H9 (cell line): ENCODE data around the gene SNORC. TPM values are rescaled to one million over a fixed set of nuclear protein-coding genes. Genes with fewer than 3 reads are reported as not detected.

ENCODE experiments used
- DNase-seq: peaks from one replicate; pipeline ENCODE4 v3.0.0-alpha.2; 2017
- H2AFZ ChIP-seq: one replicate; pipeline ENCODE4 v1.6.1; 2013; ENCODE audit warnings: mild to moderate bottlenecking, low read length, control low read depth, moderate library complexity
- H2AK5ac ChIP-seq: 2 replicates; pipeline ENCODE4 v1.6.1; 2013; ENCODE audit warnings: low read length, control low read depth, mixed read lengths; ENCODE audit not compliant: insufficient read length
- H2BK120ac ChIP-seq: one replicate; pipeline ENCODE4 v1.6.1; 2013; ENCODE audit warnings: low read depth, mild to moderate bottlenecking, low read length, control low read depth, inconsistent platforms; ENCODE audit not compliant: poor library complexity, severe bottlenecking
- H2BK12ac ChIP-seq: 2 replicates; pipeline ENCODE4 v1.6.1; 2013; ENCODE audit warnings: low read length, control low read depth, mixed read lengths, low read depth; ENCODE audit not compliant: insufficient read length
- H2BK15ac ChIP-seq: 2 replicates; pipeline ENCODE4 v1.6.1; 2013; ENCODE audit warnings: low read depth, low read length, control low read depth
- H2BK20ac ChIP-seq: one replicate; pipeline ENCODE4 v1.6.1; 2013; ENCODE audit warnings: low read depth, mild to moderate bottlenecking, low read length, control low read depth, inconsistent platforms; ENCODE audit not compliant: poor library complexity, severe bottlenecking
- H2BK5ac ChIP-seq: 2 replicates; pipeline ENCODE4 v1.6.1; 2013; ENCODE audit warnings: low read length, control low read depth, mixed read lengths; ENCODE audit not compliant: insufficient read length
- H3K14ac ChIP-seq: 2 replicates; pipeline ENCODE4 v1.6.1; 2013; ENCODE audit warnings: low read length, control low read depth; ENCODE audit not compliant: insufficient read depth
- H3K18ac ChIP-seq: 2 replicates; pipeline ENCODE4 v1.6.1; 2013; ENCODE audit warnings: low read depth, mild to moderate bottlenecking, mixed read lengths, low read length, control low read depth; ENCODE audit not compliant: insufficient read length
- H3K23ac ChIP-seq: 2 replicates; pipeline ENCODE4 v1.6.1; 2013; ENCODE audit warnings: low read length, control low read depth, mixed read lengths, low read depth; ENCODE audit not compliant: insufficient read length
- H3K23me2 ChIP-seq: 2 replicates; pipeline ENCODE4 v1.6.1; 2013; ENCODE audit warnings: low read depth, mild to moderate bottlenecking, mixed read lengths, low read length, control low read depth; ENCODE audit not compliant: insufficient read length, poor library complexity, severe bottlenecking
- H3K27ac ChIP-seq: 2 replicates; pipeline ENCODE4 v1.5.1; 2013; ENCODE audit warnings: low read length, control low read depth, mixed read lengths, low read depth; ENCODE audit not compliant: insufficient read length
- H3K27me3 ChIP-seq: 2 replicates; pipeline ENCODE4 v1.6.1; 2013; ENCODE audit warnings: low read length, control low read depth, inconsistent platforms; ENCODE audit not compliant: insufficient read depth
- H3K4ac ChIP-seq: 2 replicates; pipeline ENCODE4 v1.6.1; 2013; ENCODE audit warnings: low read depth, mild to moderate bottlenecking, control low read depth, inconsistent platforms, low read length, moderate library complexity
- H3K4me1 ChIP-seq: 2 replicates; pipeline ENCODE4 v1.6.1; 2013; ENCODE audit warnings: low read length, control low read depth, inconsistent platforms; ENCODE audit not compliant: insufficient read depth
- H3K4me2 ChIP-seq: 2 replicates; pipeline ENCODE4 v1.6.1; 2013; ENCODE audit warnings: low read length, control low read depth, mixed read lengths; ENCODE audit not compliant: insufficient read length, insufficient read depth
- H3K56ac ChIP-seq: 2 replicates; pipeline ENCODE4 v1.6.1; 2013; ENCODE audit warnings: low read depth, mild to moderate bottlenecking, mixed read lengths, low read length, control low read depth; ENCODE audit not compliant: insufficient read length
- H3K79me1 ChIP-seq: 2 replicates; pipeline ENCODE4 v1.6.1; 2013; ENCODE audit warnings: low read depth, mild to moderate bottlenecking, moderate library complexity, low read length, control low read depth, inconsistent platforms; ENCODE audit not compliant: insufficient read depth, poor library complexity, severe bottlenecking
- H3K79me2 ChIP-seq: 2 replicates; pipeline ENCODE4 v1.6.1; 2013; ENCODE audit warnings: low read length, control low read depth, inconsistent platforms; ENCODE audit not compliant: insufficient read depth
- H3K9ac ChIP-seq: 2 replicates; pipeline ENCODE4 v1.6.1; 2013; ENCODE audit warnings: low read length, control low read depth, mixed read lengths; ENCODE audit not compliant: insufficient read length; ENCODE audit errors: extremely low read depth
- H3K9me3 ChIP-seq: one replicate; pipeline ENCODE4 v1.6.1; 2013; ENCODE audit warnings: low read depth, low read length, inconsistent platforms; ENCODE audit not compliant: control insufficient read depth
- H3T11ph ChIP-seq: one replicate; pipeline ENCODE4 v1.6.1; 2013; ENCODE audit warnings: mild to moderate bottlenecking, low read length, control low read depth, inconsistent platforms
- H4K20me1 ChIP-seq: one replicate; pipeline ENCODE4 v1.6.1; 2013; ENCODE audit not compliant: control insufficient read depth, insufficient read length, insufficient read depth
- H4K5ac ChIP-seq: 2 replicates; pipeline ENCODE4 v1.6.1; 2013; ENCODE audit warnings: low read depth, mild to moderate bottlenecking, mixed read lengths, low read length, control low read depth; ENCODE audit not compliant: insufficient read length
- H4K8ac ChIP-seq: replicated peaks from 2 replicates; pipeline ENCODE4 v1.6.1; 2013; ENCODE audit warnings: low read length, control low read depth, mixed read lengths, low read depth; ENCODE audit not compliant: insufficient read length
- H4K91ac ChIP-seq: 2 replicates; pipeline ENCODE4 v1.6.1; 2013; ENCODE audit warnings: low read depth, mild to moderate bottlenecking, moderate library complexity, mixed read lengths, low read length, control low read depth; ENCODE audit not compliant: insufficient read length
- H3K27ac Mint-ChIP-seq, 3 experiments: 2 replicates in 2 of 3; 3 replicates in 1 of 3; pipeline ENCODE4 v1.8.0; 2020 to 2021; ENCODE audit warnings: mixed read lengths in 3 of 3, mild to moderate bottlenecking in 1 of 3, moderate library complexity in 1 of 3
- H3K27me3 Mint-ChIP-seq: 2 replicates; pipeline ENCODE4 v1.8.0; 2021; ENCODE audit warnings: low read depth, mild to moderate bottlenecking, moderate library complexity, mixed read lengths
- H3K36me3 Mint-ChIP-seq, 3 experiments: 2 replicates in 2 of 3; 3 replicates in 1 of 3; pipeline ENCODE4 v1.8.0; 2020 to 2021; ENCODE audit warnings: low read depth in 3 of 3, mixed read lengths in 3 of 3; ENCODE audit not compliant: insufficient read depth in 1 of 3
- H3K4me1 Mint-ChIP-seq, 2 experiments: 2 replicates each; pipeline ENCODE4 v1.8.0; 2020; ENCODE audit warnings: mixed read lengths in 2 of 2
- H3K4me3 Mint-ChIP-seq, 2 experiments: 2 replicates in 1 of 2; 3 replicates in 1 of 2; pipeline ENCODE4 v1.8.0; 2020 to 2021; ENCODE audit warnings: mild to moderate bottlenecking in 2 of 2, mixed read lengths in 2 of 2, moderate library complexity in 1 of 2
- H3K9me3 Mint-ChIP-seq, 2 experiments: 2 replicates in 1 of 2; 3 replicates in 1 of 2; pipeline ENCODE4 v1.8.0; 2020; ENCODE audit warnings: mild to moderate bottlenecking in 2 of 2, mixed read lengths in 2 of 2, moderate library complexity in 1 of 2
- CTCF ChIP-seq: fragments of 200-600 bp; sonication (generic); conservative IDR thresholded peaks from 3 replicates; pipeline ENCODE4 v1.8.0; 2021; ENCODE audit warnings: antibody characterized with exemption, mild to moderate bottlenecking
- WGBS: extraction: QIAGEN DNeasy Blood & Tissue Kit; methylation state at CpG from one replicate; pipeline ENCODE4 v1.1.7; 2013; ENCODE audit warnings: missing lambda C conversion rate, low lambda C conversion rate, mixed read lengths; ENCODE audit not compliant: insufficient read length; ENCODE audit errors: extremely low coverage; 5-methylcytosine and 5-hydroxymethylcytosine counted together
- long read RNA-seq: library from polyadenylated mRNA; unstranded; transcript quantifications from one replicate; pipeline ENCODE4 v2.0.0, GENCODE V29; 2020
- total RNA-seq: library from RNA; stranded (reverse); gene quantifications from 2 replicates; pipeline ENCODE4 v1.2.1, GENCODE V29; 2021

Gene SNORC
- total RNA-seq, result 0.61 and 1.1 TPM in 2 replicates
- long read RNA-seq, partial matches to known transcripts, result 0 of 1 reads
- long read RNA-seq, other reads (novel, unspliced or antisense), result 1 of 1 reads

GRCh38 chr2:232870018-232870765 lies at the start of gene SNORC:
TSS of gene SNORC (plus strand) at chr2:232870264. CDS start at chr2:232870342, 78 bp downstream.
- H3K9me3 ChIP-seq, result no peaks in the 10 kb centered on the region
- H3K4me1 ChIP-seq, result no peaks in the 10 kb centered on the region
- H2BK5ac ChIP-seq, result no peak within 1 kb of the TSS
- H2AK5ac ChIP-seq, result no peak within 1 kb of the TSS
- H3K27ac ChIP-seq, result no peak within 1 kb of the TSS
- H3K9ac ChIP-seq, result no peak within 1 kb of the TSS
- no peak within 1 kb of the TSS for H4K5ac ChIP-seq
- H3K4me3 Mint-ChIP-seq, result peak within 1 kb of the TSS in 1 of 2 experiments; percentile 43; a peak in 1 of 5 replicates
- no peak for TF ChIP-seq CTCF
- H3K23ac ChIP-seq, result no peak within 1 kb of the TSS
- no peak within 1 kb of the TSS for H2BK20ac ChIP-seq
- H3K4me2 ChIP-seq, result no peak within 1 kb of the TSS
- no peak within 1 kb of the TSS for H2BK15ac ChIP-seq
- H3T11ph ChIP-seq, result no peak within 1 kb of the TSS
- no peak within 1 kb of the TSS for H4K8ac ChIP-seq
- no peak for DNase-seq
- no peak within 1 kb of the TSS; the same call in 1 of the 2 replicates for H3K14ac ChIP-seq
- no peak within 1 kb of the TSS for H3K18ac ChIP-seq
- H3K27ac Mint-ChIP-seq, result peak within 1 kb of the TSS in 2 of 3 experiments; percentile 23 to 81; a peak in 3 of 7 replicates
- no peak within 1 kb of the TSS for H2AFZ ChIP-seq
- H3K79me2 ChIP-seq, result no peaks in the 10 kb centered on the region
- no peaks in the 10 kb centered on the region for H3K79me1 ChIP-seq
- no CpG with 5 or more reads among the region's 21 CpGs for WGBS
- H3K27me3 Mint-ChIP-seq, result peaks cover 8% of the 10 kb centered on the region
- no peak within 1 kb of the TSS for H3K56ac ChIP-seq
- H3K4me1 Mint-ChIP-seq, result peaks cover 0 to 8% of the 10 kb centered on the region in 2 experiments; a peak in 2 of 4 replicates
- no peak within 1 kb of the TSS for H2BK12ac ChIP-seq
- H3K9me3 Mint-ChIP-seq, result no peaks in the 10 kb centered on the region; a peak in 1 of 5 replicates
- no peaks in the 10 kb centered on the region for H4K20me1 ChIP-seq
- H3K23me2 ChIP-seq, result no peaks in the 10 kb centered on the region
- no peak within 1 kb of the TSS for H2BK120ac ChIP-seq
- no peak within 1 kb of the TSS for H4K91ac ChIP-seq
- no peaks in the 10 kb centered on the region; the same call in 1 of the 2 replicates for H3K27me3 ChIP-seq
- no peaks in the 10 kb centered on the region; a peak in 1 of 7 replicates for H3K36me3 Mint-ChIP-seq
- H3K4ac ChIP-seq, result no peak within 1 kb of the TSS
